ENCODE measurements around the gene RDH8. TPM values are rescaled to one million over a fixed set of nuclear protein-coding genes. Genes with fewer than 3 reads are reported as not detected.

Gene RDH8, protein sequence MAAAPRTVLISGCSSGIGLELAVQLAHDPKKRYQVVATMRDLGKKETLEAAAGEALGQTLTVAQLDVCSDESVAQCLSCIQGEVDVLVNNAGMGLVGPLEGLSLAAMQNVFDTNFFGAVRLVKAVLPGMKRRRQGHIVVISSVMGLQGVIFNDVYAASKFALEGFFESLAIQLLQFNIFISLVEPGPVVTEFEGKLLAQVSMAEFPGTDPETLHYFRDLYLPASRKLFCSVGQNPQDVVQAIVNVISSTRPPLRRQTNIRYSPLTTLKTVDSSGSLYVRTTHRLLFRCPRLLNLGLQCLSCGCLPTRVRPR
- not detected in 2 replicates for total RNA-seq

DNA sequence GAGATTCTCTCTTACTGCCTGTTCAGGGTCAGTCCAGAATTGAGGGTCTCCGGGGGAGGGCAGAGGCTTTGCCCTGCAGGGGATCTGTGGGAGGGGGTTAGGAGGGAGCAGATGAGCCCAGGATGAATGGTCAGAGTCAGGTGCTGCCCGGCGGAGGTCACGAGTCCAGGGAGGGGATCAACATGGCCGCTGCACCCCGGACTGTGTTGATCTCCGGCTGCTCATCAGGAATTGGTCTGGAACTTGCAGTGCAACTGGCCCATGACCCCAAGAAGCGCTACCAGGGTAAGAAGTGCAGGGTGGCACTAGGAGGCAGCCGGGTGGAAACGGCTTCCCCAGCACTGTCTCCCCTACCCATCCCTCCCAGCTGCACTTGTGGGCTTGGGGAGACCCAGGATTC, at the start of gene RDH8:
RDH8 (plus strand) TSS at position 168 of the 400 bp plus-strand sequence; CDS start at position 183, 15 bp downstream.
- no peak within 1 kb of the TSS for H3K4me3 ChIP-seq (ENCODE audit: low read depth, low read length)
- TF ChIP-seq, protein P1, sequence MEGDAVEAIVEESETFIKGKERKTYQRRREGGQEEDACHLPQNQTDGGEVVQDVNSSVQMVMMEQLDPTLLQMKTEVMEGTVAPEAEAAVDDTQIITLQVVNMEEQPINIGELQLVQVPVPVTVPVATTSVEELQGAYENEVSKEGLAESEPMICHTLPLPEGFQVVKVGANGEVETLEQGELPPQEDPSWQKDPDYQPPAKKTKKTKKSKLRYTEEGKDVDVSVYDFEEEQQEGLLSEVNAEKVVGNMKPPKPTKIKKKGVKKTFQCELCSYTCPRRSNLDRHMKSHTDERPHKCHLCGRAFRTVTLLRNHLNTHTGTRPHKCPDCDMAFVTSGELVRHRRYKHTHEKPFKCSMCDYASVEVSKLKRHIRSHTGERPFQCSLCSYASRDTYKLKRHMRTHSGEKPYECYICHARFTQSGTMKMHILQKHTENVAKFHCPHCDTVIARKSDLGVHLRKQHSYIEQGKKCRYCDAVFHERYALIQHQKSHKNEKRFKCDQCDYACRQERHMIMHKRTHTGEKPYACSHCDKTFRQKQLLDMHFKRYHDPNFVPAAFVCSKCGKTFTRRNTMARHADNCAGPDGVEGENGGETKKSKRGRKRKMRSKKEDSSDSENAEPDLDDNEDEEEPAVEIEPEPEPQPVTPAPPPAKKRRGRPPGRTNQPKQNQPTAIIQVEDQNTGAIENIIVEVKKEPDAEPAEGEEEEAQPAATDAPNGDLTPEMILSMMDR (conservative IDR thresholded peaks at IDR 0.05; ENCODE audit: low read depth, low read length), result no peak
- no peak for DNase-seq (ENCODE audit: low read depth)

DNA sequence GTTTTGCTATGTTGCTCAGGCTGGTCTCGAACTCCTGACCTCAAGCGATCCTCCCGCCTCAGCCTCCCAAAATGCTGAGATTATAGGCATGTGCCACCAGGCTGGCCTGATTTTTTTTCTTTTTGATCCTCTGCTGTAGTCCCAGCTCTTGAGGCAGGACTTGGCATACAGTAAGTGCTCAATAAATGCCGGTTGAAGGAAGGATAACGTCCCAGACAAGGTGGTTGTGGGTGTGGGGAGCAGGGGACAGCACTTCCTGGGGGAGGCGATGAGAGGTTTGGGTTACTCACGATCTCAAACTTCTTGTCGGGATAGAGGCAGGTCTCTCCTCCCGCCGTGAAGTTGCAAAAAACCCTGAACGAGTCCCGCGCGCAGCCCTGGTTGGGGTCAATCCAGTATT, 47.3 kb upstream of the RDH8 start:
- TF ChIP-seq, protein P1 (conservative IDR thresholded peaks at IDR 0.05; ENCODE audit: low read depth, low read length), result no peak
- DNase-seq (ENCODE audit: low read depth), result no peak
- H3K4me3 ChIP-seq (ENCODE audit: low read depth, low read length), result no peak overlapping the region

DNA sequence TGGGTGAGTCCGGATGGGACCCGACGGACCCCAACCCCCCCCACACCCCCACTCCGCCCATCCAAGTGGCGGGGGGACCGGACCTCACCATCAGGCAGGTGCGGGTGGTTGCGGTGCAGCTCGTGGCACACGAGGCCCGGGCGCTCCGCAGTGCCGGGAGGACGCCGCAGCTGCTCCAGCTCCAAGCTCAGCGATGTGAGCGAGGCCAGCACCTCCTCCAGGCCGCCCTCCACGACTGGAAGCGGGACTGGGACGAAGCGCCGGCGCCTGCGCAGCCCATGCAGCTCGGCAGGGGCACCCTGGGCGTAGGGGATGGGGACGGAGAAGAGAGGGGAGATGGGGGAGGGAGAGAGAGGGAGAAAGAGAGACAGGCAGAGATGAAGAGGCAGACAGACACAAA, 46.8 kb upstream of the RDH8 start:
- DNase-seq (ENCODE audit: low read depth), result no peak
- H3K4me3 ChIP-seq (ENCODE audit: low read depth, low read length), result no peak overlapping the region
- TF ChIP-seq, protein P1 (conservative IDR thresholded peaks at IDR 0.05; ENCODE audit: low read depth, low read length), result no peak

DNA sequence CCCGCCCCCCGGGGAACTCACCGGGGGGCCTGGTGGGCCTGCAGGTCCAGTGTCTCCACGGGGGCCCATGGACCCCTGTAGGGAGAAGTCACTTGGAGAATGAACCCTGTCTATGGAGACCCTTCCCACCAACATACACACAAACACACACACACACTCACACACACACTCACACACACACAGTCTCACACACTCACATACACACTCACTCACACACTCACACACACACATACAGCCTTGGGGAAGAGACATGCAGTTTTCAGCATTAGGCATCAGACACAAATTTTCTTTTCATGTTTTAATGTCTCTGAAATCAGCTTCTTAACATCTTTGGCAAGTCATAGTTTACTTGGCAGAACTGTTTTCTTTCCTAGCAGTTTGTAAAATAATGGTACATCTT, 46.0 kb upstream of the RDH8 start:
- no peak for DNase-seq (ENCODE audit: low read depth)
- TF ChIP-seq, protein P1 (conservative IDR thresholded peaks at IDR 0.05; ENCODE audit: low read depth, low read length), result no peak
- H3K4me3 ChIP-seq (ENCODE audit: low read depth, low read length), result no peak overlapping the region

DNA sequence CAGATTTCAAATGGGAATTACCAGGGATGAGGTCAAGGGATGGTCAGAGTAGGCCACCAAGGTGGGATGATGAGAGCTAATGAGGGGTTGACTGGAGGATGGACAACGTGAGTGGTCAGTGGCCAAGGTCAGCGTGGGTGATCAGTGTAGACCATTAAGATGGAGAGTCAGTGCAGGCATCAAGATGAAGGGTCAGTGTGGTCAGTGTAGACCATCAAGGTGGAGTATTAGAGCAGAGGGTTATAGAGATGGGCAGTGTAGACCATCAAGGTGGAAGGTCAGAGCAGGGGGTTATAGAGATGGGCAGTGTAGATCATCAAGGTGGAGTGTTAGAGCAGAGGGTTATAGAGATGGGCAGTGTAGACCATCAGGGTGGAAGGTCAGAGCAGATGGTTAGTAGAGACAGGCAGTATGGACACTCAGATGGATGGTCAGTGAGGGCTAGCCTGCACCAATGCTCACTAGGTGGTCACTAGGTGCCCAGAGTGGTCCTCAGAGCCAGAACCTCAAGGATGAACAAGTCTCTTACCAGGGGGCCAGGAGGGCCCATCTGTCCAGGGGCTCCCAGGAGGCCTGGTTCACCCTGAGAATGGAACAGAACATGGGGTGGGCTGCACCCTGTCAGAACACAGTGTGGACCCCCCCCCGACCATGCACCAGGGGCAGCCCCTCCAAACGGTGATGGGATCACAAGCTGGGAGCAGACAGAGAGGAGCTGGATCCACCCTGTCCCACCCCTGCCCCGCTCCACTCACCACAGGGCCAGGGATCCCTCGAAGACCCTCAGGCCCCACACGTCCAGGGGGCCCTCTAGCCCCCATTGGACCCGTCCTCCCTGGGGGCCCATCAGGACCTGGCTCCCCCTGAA, 44.2 kb upstream of the RDH8 start:
- H3K4me3 ChIP-seq (ENCODE audit: low read depth, low read length), result no peak overlapping the region
- TF ChIP-seq, protein P1 (conservative IDR thresholded peaks at IDR 0.05; ENCODE audit: low read depth, low read length), result no peak
- no peak for DNase-seq (ENCODE audit: low read depth)

DNA sequence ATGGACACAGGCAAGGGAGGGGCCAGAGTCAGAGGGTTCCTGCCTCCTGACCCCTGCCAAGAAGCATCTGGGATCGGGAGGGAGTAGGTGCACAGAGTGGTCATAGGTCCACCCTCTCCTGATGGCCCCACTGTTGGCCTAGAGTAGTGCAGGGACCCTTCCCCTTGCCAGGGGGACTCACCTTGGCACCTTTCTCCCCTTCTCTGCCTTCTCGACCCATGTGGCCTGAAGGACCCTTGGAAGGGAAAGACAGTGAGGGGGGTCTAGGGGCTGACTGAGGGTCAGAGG, 43.7 kb upstream of the RDH8 start:
- no peak for DNase-seq (ENCODE audit: low read depth)
- TF ChIP-seq, protein P1 (conservative IDR thresholded peaks at IDR 0.05; ENCODE audit: low read depth, low read length), result no peak

More for the DNA sequence above, 43.7 kb upstream of the RDH8 start:
- H3K4me3 ChIP-seq (ENCODE audit: low read depth, low read length), result no peak overlapping the region

All from epithelial cell of proximal tubule (primary cell).